ENCODE measurements around the gene CNP.

GRCh38 chr17:41930009-41930832 is 36.4 kb upstream of the CNP start, which contains the start of gene ODAD4:
- peak; percentile 86 for TF ChIP-seq POLR2A (IDR thresholded peaks at IDR 0.05; ENCODE audit: extremely low read depth, insufficient read length)
- peak; percentile 31 for TF ChIP-seq CTCF (IDR thresholded peaks at IDR 0.05; ENCODE audit: low read depth, low read length)
- no peak; the same call in 1 of the 2 replicates for TF ChIP-seq MYC (IDR thresholded peaks at IDR 0.05; ENCODE audit: low read depth, low read length)
- TF ChIP-seq MAX (IDR thresholded peaks at IDR 0.05; ENCODE audit: low read depth, low read length), result peak; percentile 73
